ENCODE data around the gene PLAAT5. TPM values are rescaled to one million over a fixed set of nuclear protein-coding genes. Genes with fewer than 3 reads are reported as not detected.

The PLAAT5 gene
- total and polyA plus RNA-seq, 2 of the 8 experiments (the other 6 are each of a cell fraction or from before 2014, with no cell fraction given) = 16.0 to 18.7 TPM

DNA sequence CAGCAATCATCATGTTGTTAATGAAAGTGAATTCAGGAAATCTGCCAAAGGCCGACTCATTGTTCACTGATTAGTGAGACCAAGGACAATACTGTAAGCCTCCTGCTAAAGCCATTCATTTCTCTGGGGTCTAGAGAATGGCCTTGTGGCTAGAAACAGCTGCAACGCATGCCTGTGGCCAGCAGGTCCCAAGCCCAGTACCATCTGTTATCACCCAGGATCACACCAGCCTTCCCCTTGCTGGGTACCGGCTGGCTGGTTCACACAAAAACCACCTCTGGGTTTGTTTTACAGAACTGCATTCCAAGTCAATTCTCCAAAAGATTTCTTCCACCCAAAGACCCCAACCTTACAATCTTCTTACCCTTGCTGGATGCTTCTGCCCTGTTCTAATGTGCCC lies 1.1 kb downstream of the PLAAT5 start:
- peak overlapping the region; percentile 98 for H2BK12ac ChIP-seq (ENCODE audit: low read depth, low read length)
- H2BK120ac ChIP-seq (replicated peaks; ENCODE audit: low read depth, low read length) = peak overlapping the region; percentile 58
- H3K4me3 ChIP-seq (ENCODE audit: extremely low read depth in 1 of 4, insufficient read depth in 2 of 4, low read depth in 3 of 4, low read length in 4 of 4) = peak overlapping the region; percentile 53 to 69 (median 61); a peak in 5 of 8 replicates
- peak overlapping the region; percentile 8 for H4K91ac ChIP-seq (replicated peaks; ENCODE audit: insufficient read length, low read length)
- FAIRE-seq (peak; percentile 68), DNase-seq (ENCODE audit: low read depth in 1 of 2, low spot score in 2 of 2) (no peak)
- H3K4ac ChIP-seq (replicated peaks; ENCODE audit: insufficient read length, low read depth, low read length) = no peak overlapping the region
- H3K14ac ChIP-seq (ENCODE audit: insufficient read length) = no peak overlapping the region
- CTCF ChIA-PET (ENCODE audit: partially characterized antibody) = interaction anchor here (0.7 to 5.4 kb wide), 19 partner anchors 10 to 609 kb away, joined by 3 to 63 read pairs (median 3); partner anchors contain the start of genes LGALS12, RTN3 and SLC3A2
- H3K18ac ChIP-seq (ENCODE audit: extremely low read depth, low read length) = peak overlapping the region; percentile 82; the same call in 1 of the 2 replicates
- no peak overlapping the region for H3K23ac ChIP-seq (ENCODE audit: insufficient read length)
- 0 out of 2 replicates have a peak overlapping the region, but pooled peaks have one; percentile 1 for H3K27ac ChIP-seq (ENCODE audit: low read depth, low read length)
- H2AFZ ChIP-seq (ENCODE audit: low read length) = no peak overlapping the region
- no peak overlapping the region for H2BK15ac ChIP-seq (ENCODE audit: low read length)
- peak overlapping the region; percentile 12 for H3K56ac ChIP-seq (replicated peaks; ENCODE audit: insufficient read length, low read depth, low read length)
- no peak overlapping the region for H4K5ac ChIP-seq (ENCODE audit: insufficient read length, low read depth, low read length)
- H2BK5ac ChIP-seq (ENCODE audit: low read depth, low read length) = peak overlapping the region; percentile 29; the same call in 1 of the 2 replicates
- H3K36me3 ChIP-seq (ENCODE audit: control insufficient read depth in 2 of 4, insufficient read depth in 4 of 4, low read length in 3 of 4) = peaks cover 0 to 8% (median 3%) of the 10 kb centered on the region in 4 experiments; a peak in 3 of 8 replicates
- H3K79me1 ChIP-seq (ENCODE audit: low read depth, low read length) = no peaks in the 10 kb centered on the region
- H3K9me3 ChIP-seq (ENCODE audit: insufficient read depth in 2 of 2, low read depth in 1 of 2, low read length in 1 of 2) = peaks cover 7 to 19% of the 10 kb centered on the region in 2 experiments; a peak in 3 of 4 replicates
- H2AK5ac ChIP-seq (ENCODE audit: low read depth, low read length) = no peak overlapping the region
- POLR2A ChIA-PET (ENCODE audit: partially characterized antibody) = interaction anchor here (0.9 to 2.8 kb wide), 9 partner anchors 10 to 271 kb away, joined by 3 to 11 read pairs (median 4); no protein-coding TSS in a partner anchor
- H3K9ac ChIP-seq (replicated peaks in 1 of 4; ENCODE audit: extremely low read depth in 1 of 4, low read depth in 3 of 4, low read length in 3 of 4) = peak overlapping the region in 1 of 4 experiments; percentile 23; a peak in 3 of 7 replicates
- H3K27me3 ChIP-seq (replicated peaks in 1 of 4; ENCODE audit: control insufficient read depth in 3 of 4, extremely low read depth in 1 of 4, insufficient read depth in 3 of 4, low read length in 3 of 4) = no peaks in the 10 kb centered on the region; a peak in 1 of 7 replicates
- no peaks in the 10 kb centered on the region for H4K20me1 ChIP-seq (replicated peaks in 1 of 2; ENCODE audit: control insufficient read depth in 1 of 2, insufficient read depth in 2 of 2, low read length in 2 of 2)
- H4K8ac ChIP-seq (ENCODE audit: extremely low read depth, insufficient read depth, low read length) = peak overlapping the region; percentile 22; the same call in 1 of the 2 replicates
- H2BK20ac ChIP-seq (ENCODE audit: low read length) = peak overlapping the region; percentile 87; the same call in 1 of the 2 replicates
- H3K4me1 ChIP-seq (replicated peaks in 1 of 4; ENCODE audit: control insufficient read depth in 3 of 4, insufficient read depth in 4 of 4, low read length in 3 of 4) = peaks cover 6 to 10% (median 9%) of the 10 kb centered on the region in 4 experiments; a peak in 5 of 7 replicates
- no peaks in the 10 kb centered on the region for H3K79me2 ChIP-seq (ENCODE audit: control insufficient read depth in 1 of 2, insufficient read depth in 2 of 2, low read length in 2 of 2)
- H3K23me2 ChIP-seq (ENCODE audit: low read depth, low read length) = peaks cover 7% of the 10 kb centered on the region; the same call in 1 of the 2 replicates
- peak overlapping the region; percentile 62 to 74 for H3K4me2 ChIP-seq (ENCODE audit: insufficient read depth in 1 of 2, low read depth in 2 of 2, low read length in 2 of 2)
- 40% methylated on average over 3 of the region's 3 CpGs; no CpG with 5 or more reads in 1 of the 2 experiments for WGBS, 2 experiments (ENCODE audit: extremely low coverage in 1 of 2, insufficient coverage in 1 of 2, insufficient read length in 1 of 2, insufficient replicate concordance in 2 of 2, low coverage in 1 of 2, low lambda C conversion rate in 2 of 2, missing lambda C conversion rate in 1 of 2)
- TF ChIP-seq TBP (IDR thresholded peaks at IDR 0.05; ENCODE audit: low read depth, low read length) = peak; percentile 23; the same call in 1 of the 2 replicates
- 0 out of 2 replicates have a peak, but pooled peaks have one; percentile 40 for TF ChIP-seq TCF12 (IDR thresholded peaks at IDR 0.05; ENCODE audit: low read depth, low read length)
- no peak for TF ChIP-seq JUND (IDR thresholded peaks at IDR 0.05; ENCODE audit: low read length)
- TF ChIP-seq TEAD4 (IDR thresholded peaks at IDR 0.05; ENCODE audit: low read depth, low read length) = 0 out of 2 replicates have a peak, but pooled peaks have one; percentile 8
- TF ChIP-seq CTCF (IDR thresholded peaks at IDR 0.05; ENCODE audit: control extremely low read depth in 1 of 3, insufficient read depth in 1 of 3, low read depth in 1 of 3, low read length in 3 of 3) = peak in 2 of 3 experiments; percentile 50 to 58; a peak in 3 of 4 replicates
- TF ChIP-seq RAD21 (IDR thresholded peaks at IDR 0.05 in 1 of 2, conservative IDR thresholded peaks at IDR 0.05 in 1 of 2; ENCODE audit: low read depth in 2 of 2, low read length in 2 of 2) = peak; percentile 19 to 35; a peak in 1 of 4 replicates
- peak; percentile 1; the same call in 1 of the 2 replicates for TF ChIP-seq E2F6 (IDR thresholded peaks at IDR 0.05)
- TF ChIP-seq, protein P1, sequence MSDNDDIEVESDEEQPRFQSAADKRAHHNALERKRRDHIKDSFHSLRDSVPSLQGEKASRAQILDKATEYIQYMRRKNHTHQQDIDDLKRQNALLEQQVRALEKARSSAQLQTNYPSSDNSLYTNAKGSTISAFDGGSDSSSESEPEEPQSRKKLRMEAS (IDR thresholded peaks at IDR 0.05) = peak; percentile 72; the same call in 1 of the 2 replicates
